ENCODE data around the gene NCEH1. TPM values are rescaled to one million over a fixed set of nuclear protein-coding genes. Genes with fewer than 3 reads are reported as not detected.

The NCEH1 gene
- total RNA-seq, 1 experiment from 2014 or later, result 11.5 TPM

DNA sequence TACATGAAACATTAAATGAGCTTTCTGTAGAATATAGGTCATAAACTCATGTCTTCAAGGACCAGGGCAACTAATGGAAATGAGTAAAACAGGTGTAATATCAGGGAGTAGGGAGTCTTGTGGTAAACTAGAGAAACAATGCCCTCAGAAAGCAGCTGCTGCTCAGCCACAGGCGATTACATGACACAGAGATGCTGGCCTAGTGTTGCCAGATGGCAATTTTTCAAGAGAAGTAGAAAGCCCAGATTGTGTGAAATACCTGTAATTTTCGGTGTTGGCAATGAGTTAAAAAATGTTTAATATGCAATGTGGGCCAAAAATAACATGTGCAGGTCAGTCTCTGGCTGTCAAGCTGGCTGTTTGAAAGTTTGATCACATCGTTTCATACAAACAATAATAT is 23.4 kb downstream of the NCEH1 start:
- no peaks in the 10 kb centered on the region for H3K27me3 ChIP-seq (ENCODE audit: insufficient read depth, low read length)
- ChIA-PET CTCF (interaction anchor here (0.9 kb wide), 1 partner anchor 13 kb away, joined by 3 read pairs; no protein-coding TSS in a partner anchor), POLR2A (no interaction called here), RAD21 (ENCODE audit: low non-redundant PET in 1 of 2, low total read pairs in 2 of 2, uncharacterized antibody in 2 of 2, unreplicated experiment in 2 of 2) (no interaction called here)
- no peak overlapping the region for H2AFZ ChIP-seq (ENCODE audit: low read depth, low read length, poor library complexity, severe bottlenecking)
- peaks cover 6 to 33% of the 10 kb centered on the region in 2 experiments; a peak in 3 of 4 replicates for H3K4me1 ChIP-seq (ENCODE audit: control insufficient read depth in 1 of 2, insufficient read depth in 2 of 2, low read length in 2 of 2)
- peaks cover 21% of the 10 kb centered on the region for H3K79me2 ChIP-seq (ENCODE audit: insufficient read depth, low read length)
- no peaks in the 10 kb centered on the region for H3K36me3 ChIP-seq (ENCODE audit: control insufficient read depth in 1 of 2, insufficient read depth in 2 of 2, low read length in 2 of 2)
- ATAC-seq, result no peak
- H3K4me3 ChIP-seq (replicated peaks in 1 of 2; ENCODE audit: low read depth in 1 of 2, low read length in 2 of 2), result no peak overlapping the region
- TF ChIP-seq FOSL1 (IDR thresholded peaks at IDR 0.05; ENCODE audit: low read depth), result no peak
- no peaks in the 10 kb centered on the region for H3K9me3 ChIP-seq (ENCODE audit: control insufficient read depth in 1 of 2, insufficient read depth in 1 of 2, low read depth in 1 of 2, low read length in 2 of 2)
- H3K27ac ChIP-seq (ENCODE audit: low read depth, low read length), result no peak overlapping the region
- no peaks in the 10 kb centered on the region for H4K20me1 ChIP-seq (ENCODE audit: insufficient read depth)
- no peak overlapping the region for H3K4me2 ChIP-seq (ENCODE audit: low read length)
- intact Hi-C loops (cut with micrococcal nuclease), result no loop called here
- no peak overlapping the region for H3K9ac ChIP-seq (ENCODE audit: low read length)
- no peak for DNase-seq (ENCODE audit: low read depth, low spot score)
- BruUV-seq (replicated peaks), result no TSS peak
- no peaks in the 10 kb centered on the region for H3K9me2 ChIP-seq (ENCODE audit: insufficient read depth)

GRCh38 chr3:172685331-172686214 is 25.3 kb downstream of the NCEH1 start:
- peak overlapping the region; percentile 56 for H3K4me2 ChIP-seq (ENCODE audit: low read length)
- ChIA-PET RAD21 (ENCODE audit: low non-redundant PET in 1 of 2, low total read pairs in 2 of 2, uncharacterized antibody in 2 of 2, unreplicated experiment in 2 of 2) (no interaction called here), POLR2A (no interaction called here), CTCF (interaction anchor here (1.8 kb wide), 1 partner anchor 12 kb away, joined by 5 read pairs; no protein-coding TSS in a partner anchor)
- H3K27ac ChIP-seq (ENCODE audit: low read depth, low read length), result no peak overlapping the region
- no peaks in the 10 kb centered on the region for H3K9me3 ChIP-seq (ENCODE audit: control insufficient read depth in 1 of 2, insufficient read depth in 1 of 2, low read depth in 1 of 2, low read length in 2 of 2)
- no peak overlapping the region for H3K4me3 ChIP-seq (replicated peaks in 1 of 2; ENCODE audit: low read depth in 1 of 2, low read length in 2 of 2)
- H3K9ac ChIP-seq (ENCODE audit: low read length), result peak overlapping the region; percentile 24; the same call in 1 of the 2 replicates
- no TSS peak for BruUV-seq (replicated peaks)
- peak; percentile 23; the same call in 1 of the 2 replicates for TF ChIP-seq FOSL1 (IDR thresholded peaks at IDR 0.05; ENCODE audit: low read depth)
- no peak for TF ChIP-seq EGR1 (IDR thresholded peaks at IDR 0.05; ENCODE audit: low read depth)
- no peak for TF ChIP-seq CEBPB (IDR thresholded peaks at IDR 0.05; ENCODE audit: low read depth)
- TF ChIP-seq SIN3A (IDR thresholded peaks at IDR 0.05; ENCODE audit: low read depth), result no peak
- TF ChIP-seq POLR2AphosphoS5 (IDR thresholded peaks at IDR 0.05; ENCODE audit: low read depth, low read length), result no peak
- TF ChIP-seq MAX (IDR thresholded peaks at IDR 0.05), result peak; percentile 45; the same call in 1 of the 2 replicates
- TF ChIP-seq, protein P1, sequence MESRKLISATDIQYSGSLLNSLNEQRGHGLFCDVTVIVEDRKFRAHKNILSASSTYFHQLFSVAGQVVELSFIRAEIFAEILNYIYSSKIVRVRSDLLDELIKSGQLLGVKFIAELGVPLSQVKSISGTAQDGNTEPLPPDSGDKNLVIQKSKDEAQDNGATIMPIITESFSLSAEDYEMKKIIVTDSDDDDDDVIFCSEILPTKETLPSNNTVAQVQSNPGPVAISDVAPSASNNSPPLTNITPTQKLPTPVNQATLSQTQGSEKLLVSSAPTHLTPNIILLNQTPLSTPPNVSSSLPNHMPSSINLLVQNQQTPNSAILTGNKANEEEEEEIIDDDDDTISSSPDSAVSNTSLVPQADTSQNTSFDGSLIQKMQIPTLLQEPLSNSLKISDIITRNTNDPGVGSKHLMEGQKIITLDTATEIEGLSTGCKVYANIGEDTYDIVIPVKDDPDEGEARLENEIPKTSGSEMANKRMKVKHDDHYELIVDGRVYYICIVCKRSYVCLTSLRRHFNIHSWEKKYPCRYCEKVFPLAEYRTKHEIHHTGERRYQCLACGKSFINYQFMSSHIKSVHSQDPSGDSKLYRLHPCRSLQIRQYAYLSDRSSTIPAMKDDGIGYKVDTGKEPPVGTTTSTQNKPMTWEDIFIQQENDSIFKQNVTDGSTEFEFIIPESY (IDR thresholded peaks at IDR 0.05; ENCODE audit: extremely low read depth, insufficient replicate concordance, low read length), result no peak
- TF ChIP-seq ZNF274 (IDR thresholded peaks at IDR 0.05; ENCODE audit: low read depth, low read length), result no peak
- TF ChIP-seq SRF (IDR thresholded peaks at IDR 0.05; ENCODE audit: low read depth), result no peak
- H3K36me3 ChIP-seq (ENCODE audit: control insufficient read depth in 1 of 2, insufficient read depth in 2 of 2, low read length in 2 of 2), result no peaks in the 10 kb centered on the region
- H4K20me1 ChIP-seq (ENCODE audit: insufficient read depth), result no peaks in the 10 kb centered on the region
- peaks cover 6 to 33% of the 10 kb centered on the region in 2 experiments; a peak in 3 of 4 replicates for H3K4me1 ChIP-seq (ENCODE audit: control insufficient read depth in 1 of 2, insufficient read depth in 2 of 2, low read length in 2 of 2)
- DNase-seq (ENCODE audit: low read depth, low spot score) (no peak), ATAC-seq (peak; percentile 68)
- H3K9me2 ChIP-seq (ENCODE audit: insufficient read depth), result no peaks in the 10 kb centered on the region
- H3K27me3 ChIP-seq (ENCODE audit: insufficient read depth, low read length), result no peaks in the 10 kb centered on the region
- no peak overlapping the region for H2AFZ ChIP-seq (ENCODE audit: low read depth, low read length, poor library complexity, severe bottlenecking)
- intact Hi-C loops (cut with micrococcal nuclease), result no loop called here
- peaks cover 26% of the 10 kb centered on the region for H3K79me2 ChIP-seq (ENCODE audit: insufficient read depth, low read length)

Data from HCT116 (cell line).